K562 (cell line): ENCODE measurements around the gene IGFBP7. TPM values are rescaled to one million over a fixed set of nuclear protein-coding genes. Genes with fewer than 3 reads are reported as not detected.
A peak's percentile ranks its signal among the peaks of the same experiment; 100 is the strongest.

ENCODE experiments used
- ATAC-seq: fragments of 200-7000 bp; cut with Tn5 transposase; 3 replicates; pipeline ENCODE4 v1.9.1; 2020; ENCODE audit warnings: moderate library complexity
- BruUV-seq: library from RNA; stranded (reverse); fragments of 400-500 nt; replicated peaks from 2 replicates; lab custom pipeline; 2021; lab: Mats Ljungman, UMichigan
- CTCF ChIA-PET: fragments of 300-600 bp; formaldehyde crosslinking; extraction: SDS; loops from one replicate; lab custom pipeline; 2021; ENCODE audit warnings: low intra/inter-chr PET ratio; lab: Yijun Ruan, JAX
- POLR2A ChIA-PET: fragments of 300-600, 350-650 bp; sonication (Branson Sonifier 250); formaldehyde crosslinking; extraction: SDS; loops from one replicate; lab custom pipeline; 2021; ENCODE audit warnings: antibody characterized with exemption, inconsistent platforms; lab: Yijun Ruan, JAX
- DNase-seq, 4 experiments: peaks; one replicate each; pipeline versions ENCODE4 v3.0.0 to v3.0.0-alpha.2; 2011 to 2018; ENCODE audit warnings: low spot score in 3 of 4, mixed read lengths in 3 of 4; ENCODE audit errors: extremely low read depth in 1 of 4
- FAIRE-seq: peaks from 2 replicates; lab custom pipeline; 2011; peaks lifted over from hg19 to GRCh38; lab: Jason Lieb, UNC
- H2AFZ ChIP-seq: 2 replicates; pipeline ENCODE4 v1.6.0; 2011; ENCODE audit warnings: low read depth, low read length, control low read depth, inconsistent platforms
- H3K27ac ChIP-seq: fragments of 200-600 bp; 3 replicates; pipeline ENCODE4 v1.8.0; 2011; ENCODE audit warnings: low read depth, mild to moderate bottlenecking, control low read depth, inconsistent platforms, low read length, moderate library complexity, mixed read lengths; ENCODE audit errors: extremely low read depth
- H3K27me3 ChIP-seq, 2 experiments: fragments of 300-600 bp in 1 of 2; 2 replicates in 1 of 2; 3 replicates in 1 of 2; pipeline versions ENCODE4 v1.6.0 to v1.8.0; 2011; ENCODE audit warnings: inconsistent platforms in 2 of 2, low read length in 2 of 2, mild to moderate bottlenecking in 1 of 2, mixed read lengths in 1 of 2, moderate library complexity in 1 of 2; ENCODE audit not compliant: control insufficient read depth in 2 of 2, insufficient read depth in 2 of 2
- H3K36me3 ChIP-seq: fragments of 300-600 bp; 3 replicates; pipeline ENCODE4 v1.8.0; 2011; ENCODE audit warnings: mild to moderate bottlenecking, low read length, inconsistent platforms; ENCODE audit not compliant: control insufficient read depth, insufficient read depth
- H3K4me1 ChIP-seq, 2 experiments: fragments of 200-600 bp in 1 of 2; replicated peaks in 1 of 2; 2 replicates in 1 of 2; 3 replicates in 1 of 2; pipeline versions ENCODE4 v1.5.1 to v1.8.0; 2011; ENCODE audit warnings: inconsistent platforms in 2 of 2, low read length in 2 of 2, mild to moderate bottlenecking in 1 of 2, mixed read lengths in 1 of 2, moderate library complexity in 1 of 2; ENCODE audit not compliant: control insufficient read depth in 2 of 2, insufficient read depth in 2 of 2
- H3K4me2 ChIP-seq: 2 replicates; pipeline ENCODE4 v1.6.1; 2011; ENCODE audit warnings: low read length, control low read depth, inconsistent platforms, mixed read lengths; ENCODE audit not compliant: insufficient read depth
- H3K4me3 ChIP-seq: fragments of 200-600 bp; sonication (generic), shearing (Covaris generic); 2 replicates; pipeline ENCODE4 v1.5.1; 2016; ENCODE audit warnings: control low read depth, inconsistent platforms
- H3K79me2 ChIP-seq: fragments of 200-600 bp; 3 replicates; pipeline ENCODE4 v1.8.0; 2011; ENCODE audit warnings: low read length, inconsistent platforms; ENCODE audit not compliant: control insufficient read depth, insufficient read depth
- H3K9ac ChIP-seq, 2 experiments: 2 replicates each; pipeline versions ENCODE4 v1.6.0 to v1.6.1; 2011; ENCODE audit warnings: low read depth in 2 of 2, low read length in 2 of 2, control low read depth in 1 of 2, inconsistent platforms in 1 of 2, mild to moderate bottlenecking in 1 of 2, mixed read lengths in 1 of 2; ENCODE audit not compliant: insufficient read depth in 1 of 2
- H3K9me1 ChIP-seq: one replicate; pipeline ENCODE4 v1.6.0; 2011; ENCODE audit warnings: inconsistent platforms, mild to moderate bottlenecking, low read length, moderate library complexity; ENCODE audit not compliant: control insufficient read depth, insufficient read depth
- H3K9me3 ChIP-seq: replicated peaks from 2 replicates; pipeline ENCODE4 v1.5.1; 2011; ENCODE audit warnings: low read depth, low read length, inconsistent platforms; ENCODE audit not compliant: control insufficient read depth, insufficient read depth
- H4K20me1 ChIP-seq: replicated peaks from 2 replicates; pipeline ENCODE4 v1.6.1; 2011; ENCODE audit warnings: low read length, inconsistent platforms, mixed read lengths; ENCODE audit not compliant: control insufficient read depth, insufficient read depth
- CLOCK ChIP-seq: fragments of 250-450 bp; sonication (Bioruptor Pico); IDR thresholded peaks from 2 replicates; pipeline ENCODE4 v1.4.0; 2020; ENCODE audit warnings: mild to moderate bottlenecking, moderate library complexity, borderline replicate concordance
- CREB3 ChIP-seq: fragments of 450-650 bp; conservative IDR thresholded peaks from 2 replicates; pipeline ENCODE4 v1.6.1; 2016; ENCODE audit warnings: missing genetic modification characterization, low read depth, mild to moderate bottlenecking, missing compliant biosample characterization, moderate library complexity
- GATAD2A ChIP-seq: fragments of 450-650 bp; IDR thresholded peaks from 2 replicates; pipeline ENCODE4 v1.6.1; 2017
- HNRNPH1 ChIP-seq: fragments of 200-400 bp; formaldehyde crosslinking; optimal IDR thresholded peaks from 2 replicates; pipeline ENCODE3; 2017; ENCODE audit warnings: low read depth, mild to moderate bottlenecking, low read length, moderate library complexity
- RBM25 ChIP-seq: fragments of 200-400 bp; formaldehyde crosslinking; IDR thresholded peaks from 2 replicates; pipeline ENCODE4 v1.6.1; 2018; ENCODE audit warnings: low read length, low read depth, moderate library complexity; ENCODE audit not compliant: severe bottlenecking
- RFX7 ChIP-seq: fragments of 250-450 bp; sonication (Bioruptor Pico); IDR thresholded peaks from 2 replicates; pipeline ENCODE4 v1.5.1; 2021; ENCODE audit warnings: mild to moderate bottlenecking
- ZNF143 ChIP-seq: sonication (generic); formaldehyde crosslinking; IDR thresholded peaks from 2 replicates; pipeline ENCODE4 v1.9.0; 2022; ENCODE audit warnings: mild to moderate bottlenecking, missing genetic modification reagents
- WGBS: fragments of 100-300 bp; shearing (Covaris generic); methylation state at CpG from one replicate; pipeline ENCODE4 v1.1.6; 2016; ENCODE audit warnings: low coverage, mixed read lengths; ENCODE audit not compliant: insufficient coverage; ENCODE audit errors: missing lambda C conversion rate; 5-methylcytosine and 5-hydroxymethylcytosine counted together
- in situ Hi-C: fragments of 300-500 bp; cut with MboI; formaldehyde crosslinking; loops from 4 replicates; pipeline ENCODE4 v1.15.0; 2018; ENCODE audit warnings: inconsistent platforms, mixed read lengths
- intact Hi-C: fragments of 100-400 bp; cut with micrococcal nuclease; formaldehyde crosslinking; loops from 2 replicates; pipeline ENCODE4 v1.14.2; 2022
- polyA plus RNA-seq, 8 experiments: library from polyadenylated mRNA; depleted of rRNA in 4 of 8; stranded (reverse) in 5 of 8; unstranded in 3 of 8; fragments of >200 nt; fragmentation: Nextera tagmentation in 2 of 8; fragmentation: Illumina TruSeq in 1 of 8; extraction: Ambion mirVana in 2 of 8; extraction: Trizol in 1 of 8; gene quantifications; 2 replicates each; pipeline versions ENCODE4 v1.2.1 to v1.2.3, GENCODE V29; 2011 to 2014; ENCODE audit warnings: inconsistent platforms in 1 of 8, missing spikeins in 1 of 8
- total RNA-seq, 7 experiments: library from RNA; depleted of rRNA in 6 of 7; stranded (reverse); fragments of >200 nt in 6 of 7; fragmentation: Illumina TruSeq in 2 of 7; extraction: Trizol in 2 of 7; gene quantifications; 2 replicates each; pipeline versions ENCODE4 v1.2.1 to v1.2.3, GENCODE V29; 2011 to 2021; ENCODE audit warnings: low replicate concordance in 1 of 7
- TF ChIP-seq, protein P1 (sequence below): sonication (generic); IDR thresholded peaks from 2 replicates; pipeline ENCODE4 v1.6.1; 2016

IGFBP7 gene
- total and polyA plus RNA-seq, 9 of the 15 experiments (the other 6 are each of a cell fraction or from before 2014, with no cell fraction given), result 0.27 to 0.49 (median 0.29) TPM; not detected in 6

GRCh38 chr4:57083090-57083489 lies 27.1 kb downstream of the IGFBP7 start (continued):
- TF ChIP-seq, protein P1, sequence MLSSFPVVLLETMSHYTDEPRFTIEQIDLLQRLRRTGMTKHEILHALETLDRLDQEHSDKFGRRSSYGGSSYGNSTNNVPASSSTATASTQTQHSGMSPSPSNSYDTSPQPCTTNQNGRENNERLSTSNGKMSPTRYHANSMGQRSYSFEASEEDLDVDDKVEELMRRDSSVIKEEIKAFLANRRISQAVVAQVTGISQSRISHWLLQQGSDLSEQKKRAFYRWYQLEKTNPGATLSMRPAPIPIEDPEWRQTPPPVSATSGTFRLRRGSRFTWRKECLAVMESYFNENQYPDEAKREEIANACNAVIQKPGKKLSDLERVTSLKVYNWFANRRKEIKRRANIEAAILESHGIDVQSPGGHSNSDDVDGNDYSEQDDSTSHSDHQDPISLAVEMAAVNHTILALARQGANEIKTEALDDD, result no peak
- no peak for TF ChIP-seq RFX7 (CRISPR knock-in tag)
- TF ChIP-seq CREB3 (tag), result no peak
- TF ChIP-seq ZNF143 (CRISPR knock-in tag), result no peak

- ChIA-PET CTCF (no interaction called here), POLR2A (interaction anchor here (0.7 kb wide), 1 partner anchor 57 kb away, joined by 3 read pairs; no protein-coding TSS in a partner anchor)
- TF ChIP-seq RBM25 (peak; percentile 16), CLOCK (CRISPR knock-in tag) (no peak), HNRNPH1 (no peak), GATAD2A (no peak)
- Histone ChIP-seq H3K4me3 (no peak overlapping the region), H4K20me1 (no peaks in the 10 kb centered on the region), H3K9me1 (no peaks in the 10 kb centered on the region), H3K4me1 (no peaks in the 10 kb centered on the region), H3K4me2 (no peak overlapping the region), H3K9me3 (no peaks in the 10 kb centered on the region), H3K9ac (no peak overlapping the region), H3K79me2 (no peaks in the 10 kb centered on the region), H2AFZ (no peak overlapping the region), H3K36me3 (no peaks in the 10 kb centered on the region), H3K27ac (no peak overlapping the region), H3K27me3 (peaks cover 0 to 4% of the 10 kb centered on the region in 2 experiments; a peak in 1 of 5 replicates)
- no peak for DNase-seq
- intact Hi-C loops (no loop called here), in situ Hi-C loops (no loop called here)
- ATAC-seq, result no peak
- BruUV-seq, result no TSS peak
- FAIRE-seq, result no peak
- 2% methylated on average over 9 of the region's 9 CpGs for WGBS
These were observed 28.2 kb downstream of the IGFBP7 start for GRCh38 chr4:57081651-57082621.
